Osteoblast (primary cell): ENCODE results near the gene ADAMTSL1. TPM values are rescaled to one million over a fixed set of nuclear protein-coding genes. Genes with fewer than 3 reads are reported as not detected.

ENCODE experiments used
- DNase-seq: peaks from one replicate; pipeline ENCODE4 v3.0.0; 2011; ENCODE audit warnings: low spot score, mixed read lengths; ENCODE audit not compliant: insufficient read length; ENCODE audit errors: missing footprints
- H2AFZ ChIP-seq: 2 replicates; pipeline ENCODE4 v1.6.0; 2011; ENCODE audit warnings: mild to moderate bottlenecking, low read length
- H3K27ac ChIP-seq: 2 replicates; pipeline ENCODE4 v1.5.1; 2011; ENCODE audit warnings: mild to moderate bottlenecking, low read depth, low read length, moderate library complexity
- H3K27me3 ChIP-seq: 2 replicates; pipeline ENCODE4 v1.6.0; 2012; ENCODE audit warnings: mild to moderate bottlenecking, control low read depth, inconsistent platforms, low read length, moderate library complexity; ENCODE audit not compliant: insufficient read depth
- H3K36me3 ChIP-seq: 2 replicates; pipeline ENCODE4 v1.5.1; 2011; ENCODE audit warnings: mild to moderate bottlenecking, low read length, control low read depth, moderate library complexity; ENCODE audit not compliant: insufficient read depth
- H3K4me1 ChIP-seq: 2 replicates; pipeline ENCODE4 v1.5.1; 2011; ENCODE audit warnings: mild to moderate bottlenecking, low read length, control low read depth, moderate library complexity; ENCODE audit not compliant: insufficient read depth
- H3K4me2 ChIP-seq: 2 replicates; pipeline ENCODE4 v1.6.0; 2011; ENCODE audit warnings: mild to moderate bottlenecking, low read length; ENCODE audit not compliant: insufficient read depth
- H3K4me3 ChIP-seq: fragments of 200-600 bp; sonication (generic); 3 replicates; pipeline ENCODE4 v1.5.1; 2012; ENCODE audit warnings: mild to moderate bottlenecking, low read length, inconsistent platforms; ENCODE audit not compliant: insufficient read depth
- H3K79me2 ChIP-seq: 2 replicates; pipeline ENCODE4 v1.6.0; 2012; ENCODE audit warnings: mild to moderate bottlenecking, low read length, control low read depth, inconsistent platforms; ENCODE audit not compliant: insufficient read depth
- H3K9me3 ChIP-seq: 2 replicates; pipeline ENCODE4 v1.5.1; 2011; ENCODE audit warnings: low read depth, low read length, control low read depth
- H4K20me1 ChIP-seq: 2 replicates; pipeline ENCODE4 v1.6.0; 2012; ENCODE audit warnings: mild to moderate bottlenecking, low read length, control low read depth; ENCODE audit not compliant: insufficient read depth
- total RNA-seq: library from RNA; depleted of rRNA; stranded (reverse); fragments of >200 nt; gene quantifications from 2 replicates; pipeline ENCODE4 v1.2.3, GENCODE V29; 2012
- TF ChIP-seq, protein P1 (sequence below): IDR thresholded peaks from 2 replicates; pipeline ENCODE4 v1.5.1; 2011; ENCODE audit warnings: mild to moderate bottlenecking, low read depth, low read length, moderate library complexity; ENCODE audit errors: extremely low read depth

ADAMTSL1 gene
- total RNA-seq, 1 donor = 54.3 TPM

DNA sequence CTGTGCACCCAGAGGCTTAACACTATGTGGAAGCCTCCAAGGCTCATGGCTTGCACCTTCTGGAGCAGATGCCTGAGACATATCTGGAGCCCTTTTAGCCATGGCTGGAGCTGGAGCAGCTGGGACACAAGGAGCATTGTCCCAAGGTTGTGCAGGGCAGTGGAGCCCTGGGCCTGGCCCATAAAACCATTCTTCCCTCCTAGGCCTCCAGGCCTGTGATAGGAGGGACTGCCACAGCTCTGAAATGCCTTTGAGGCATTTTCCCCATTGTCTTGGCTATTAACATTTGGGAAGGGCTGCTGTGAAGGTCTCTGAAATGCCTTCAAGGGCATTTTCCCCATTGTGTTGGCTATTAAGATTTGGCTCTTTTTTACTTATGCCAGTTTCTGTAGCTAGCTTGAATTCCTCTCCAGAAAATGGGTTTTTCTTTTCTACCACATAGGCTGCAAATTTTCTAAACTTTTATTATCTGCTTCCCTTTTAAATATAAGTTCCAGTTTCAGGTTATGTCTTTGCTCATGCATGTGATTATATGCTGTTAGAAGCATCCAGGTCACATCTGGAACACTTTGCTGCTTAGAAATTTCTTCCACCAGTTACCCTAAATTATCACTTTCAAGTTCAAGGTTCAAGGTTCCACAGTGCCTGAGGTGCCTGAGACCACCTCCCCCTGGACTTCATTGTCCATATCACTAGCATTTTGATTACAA lies 221.2 kb downstream of the ADAMTSL1 start:
- no peak for DNase-seq
- no peak overlapping the region for H3K4me3 ChIP-seq
- no peaks in the 10 kb centered on the region for H4K20me1 ChIP-seq
- no peaks in the 10 kb centered on the region for H3K27me3 ChIP-seq
- TF ChIP-seq, protein P1, sequence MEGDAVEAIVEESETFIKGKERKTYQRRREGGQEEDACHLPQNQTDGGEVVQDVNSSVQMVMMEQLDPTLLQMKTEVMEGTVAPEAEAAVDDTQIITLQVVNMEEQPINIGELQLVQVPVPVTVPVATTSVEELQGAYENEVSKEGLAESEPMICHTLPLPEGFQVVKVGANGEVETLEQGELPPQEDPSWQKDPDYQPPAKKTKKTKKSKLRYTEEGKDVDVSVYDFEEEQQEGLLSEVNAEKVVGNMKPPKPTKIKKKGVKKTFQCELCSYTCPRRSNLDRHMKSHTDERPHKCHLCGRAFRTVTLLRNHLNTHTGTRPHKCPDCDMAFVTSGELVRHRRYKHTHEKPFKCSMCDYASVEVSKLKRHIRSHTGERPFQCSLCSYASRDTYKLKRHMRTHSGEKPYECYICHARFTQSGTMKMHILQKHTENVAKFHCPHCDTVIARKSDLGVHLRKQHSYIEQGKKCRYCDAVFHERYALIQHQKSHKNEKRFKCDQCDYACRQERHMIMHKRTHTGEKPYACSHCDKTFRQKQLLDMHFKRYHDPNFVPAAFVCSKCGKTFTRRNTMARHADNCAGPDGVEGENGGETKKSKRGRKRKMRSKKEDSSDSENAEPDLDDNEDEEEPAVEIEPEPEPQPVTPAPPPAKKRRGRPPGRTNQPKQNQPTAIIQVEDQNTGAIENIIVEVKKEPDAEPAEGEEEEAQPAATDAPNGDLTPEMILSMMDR = no peak
- H3K79me2 ChIP-seq = no peaks in the 10 kb centered on the region
- no peak overlapping the region for H2AFZ ChIP-seq
- H3K4me2 ChIP-seq = no peak overlapping the region
- H3K9me3 ChIP-seq = peaks cover 2% of the 10 kb centered on the region
- no peaks in the 10 kb centered on the region for H3K4me1 ChIP-seq
- no peak overlapping the region for H3K27ac ChIP-seq
- H3K36me3 ChIP-seq = peaks cover 85% of the 10 kb centered on the region

- no peaks in the 10 kb centered on the region for H3K27me3 ChIP-seq
- peaks cover 12% of the 10 kb centered on the region for H3K4me1 ChIP-seq
These were observed 225.0 kb downstream of the ADAMTSL1 start for GRCh38 chr9:18698992-18699391.

DNA sequence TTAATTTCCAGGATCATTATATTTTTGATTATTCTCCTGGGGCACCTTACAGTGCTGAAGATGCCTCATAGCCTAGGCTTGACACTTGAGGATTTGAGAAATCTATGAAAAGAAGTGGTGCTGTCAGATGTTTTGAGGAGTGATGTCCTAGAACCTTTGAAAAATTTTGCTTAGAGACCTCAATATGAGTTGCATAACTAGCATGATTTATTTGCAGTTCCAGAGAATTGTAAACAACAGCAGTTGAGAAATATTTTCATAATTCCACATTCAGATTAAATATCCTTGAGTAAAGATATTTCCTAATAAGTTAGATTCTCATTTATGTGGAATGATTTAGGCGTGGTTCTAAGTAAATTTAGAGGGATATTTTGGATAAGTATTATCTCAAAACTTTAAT lies 225.8 kb downstream of the ADAMTSL1 start:
- TF ChIP-seq, protein P1 = no peak
- Histone ChIP-seq H3K27ac (no peak overlapping the region), H3K9me3 (peaks cover 2% of the 10 kb centered on the region), H3K4me2 (no peak overlapping the region), H3K79me2 (no peaks in the 10 kb centered on the region), H2AFZ (no peak overlapping the region), H4K20me1 (no peaks in the 10 kb centered on the region), H3K4me3 (no peak overlapping the region), H3K36me3 (peaks cover 77% of the 10 kb centered on the region), H3K4me1 (peaks cover 12% of the 10 kb centered on the region), H3K27me3 (no peaks in the 10 kb centered on the region)
- no peak for DNase-seq

More at GRCh38 chr9:18698992-18699391, 225.0 kb downstream of the ADAMTSL1 start:
- Histone ChIP-seq H4K20me1 (no peaks in the 10 kb centered on the region), H3K27ac (no peak overlapping the region), H2AFZ (no peak overlapping the region), H3K9me3 (peaks cover 2% of the 10 kb centered on the region), H3K4me3 (no peak overlapping the region), H3K79me2 (no peaks in the 10 kb centered on the region), H3K4me2 (no peak overlapping the region), H3K36me3 (peaks cover 77% of the 10 kb centered on the region)
- no peak for DNase-seq
- TF ChIP-seq, protein P1 = no peak

GRCh38 chr9:18700714-18701113 lies 226.8 kb downstream of the ADAMTSL1 start:
- Histone ChIP-seq H4K20me1 (no peaks in the 10 kb centered on the region), H3K36me3 (peaks cover 69% of the 10 kb centered on the region), H2AFZ (no peak overlapping the region), H3K9me3 (no peaks in the 10 kb centered on the region), H3K79me2 (no peaks in the 10 kb centered on the region), H3K4me3 (no peak overlapping the region), H3K4me2 (no peak overlapping the region), H3K4me1 (peaks cover 12% of the 10 kb centered on the region), H3K27ac (no peak overlapping the region), H3K27me3 (no peaks in the 10 kb centered on the region)
- DNase-seq = no peak
- TF ChIP-seq, protein P1 = no peak
